OCI-LY1 (cell line): ENCODE data around the gene EDDM3A.
"Not testable (repeated sequence)": the region's sequence is repeated elsewhere in the genome, so short reads cannot be mapped to it uniquely, and the experiment has no call there.

Experiments
- H2AFZ ChIP-seq: fragments of 200-600 bp; sonication (generic), shearing (Covaris generic); 2 replicates; pipeline ENCODE4 v1.6.0; 2014; ENCODE audit warnings: antibody characterized with exemption, mild to moderate bottlenecking, low read length
- H3F3A ChIP-seq: fragments of 200-600 bp; sonication (generic), shearing (Covaris generic); 2 replicates; pipeline ENCODE4 v1.6.0; 2014; ENCODE audit warnings: mild to moderate bottlenecking, antibody characterized with exemption, low read length, moderate library complexity; ENCODE audit not compliant: insufficient read depth
- H3K27ac ChIP-seq: fragments of 200-600 bp; sonication (generic); 2 replicates; pipeline ENCODE4 v1.5.1; 2014; ENCODE audit warnings: low read length, mixed run types, mild to moderate bottlenecking, low read depth; ENCODE audit not compliant: poor library complexity, severe bottlenecking
- H3K27me3 ChIP-seq: fragments of 200-600 bp; sonication (generic); 2 replicates; pipeline ENCODE4 v1.6.0; 2014; ENCODE audit warnings: antibody characterized with exemption, mild to moderate bottlenecking, low read length, moderate library complexity; ENCODE audit not compliant: insufficient read depth
- H3K36me3 ChIP-seq: fragments of 200-600 bp; sonication (generic); 2 replicates; pipeline ENCODE4 v1.6.1; 2014; ENCODE audit warnings: mild to moderate bottlenecking, antibody characterized with exemption, low read length, moderate library complexity, mixed read lengths; ENCODE audit not compliant: insufficient read depth
- H3K4me1 ChIP-seq: fragments of 200-600 bp; sonication (generic); 2 replicates; pipeline ENCODE4 v1.5.1; 2014; ENCODE audit warnings: mild to moderate bottlenecking, low read length, moderate library complexity; ENCODE audit not compliant: insufficient read depth, severe bottlenecking
- H3K4me2 ChIP-seq: fragments of 200-600 bp; sonication (generic), shearing (Covaris generic); 2 replicates; pipeline ENCODE4 v1.6.1; 2014; ENCODE audit warnings: low read length
- H3K4me3 ChIP-seq: fragments of 200-600 bp; sonication (generic); 2 replicates; pipeline ENCODE4 v1.5.1; 2014; ENCODE audit warnings: low read length, low read depth, mild to moderate bottlenecking, mixed read lengths; ENCODE audit not compliant: poor library complexity, severe bottlenecking
- H3K79me2 ChIP-seq: fragments of 200-600 bp; shearing (Covaris generic); 2 replicates; pipeline ENCODE4 v1.6.1; 2016; ENCODE audit warnings: mixed run types, low read length, mixed read lengths; ENCODE audit not compliant: insufficient read depth
- H3K9ac ChIP-seq: fragments of 200-600 bp; sonication (generic), shearing (Covaris generic); 2 replicates; pipeline ENCODE4 v1.6.1; 2014; ENCODE audit warnings: mild to moderate bottlenecking, low read length, mixed read lengths
- H3K9me2 ChIP-seq: fragments of 200-600 bp; sonication (generic), shearing (Covaris generic); 2 replicates; pipeline ENCODE4 v1.6.1; 2014; ENCODE audit warnings: low read depth, mild to moderate bottlenecking, low read length, mixed read lengths
- H3K9me3 ChIP-seq: fragments of 200-600 bp; shearing (Covaris generic); 2 replicates; pipeline ENCODE4 v1.6.1; 2014; ENCODE audit warnings: low read length, mixed read lengths
- H4K20me1 ChIP-seq: fragments of 200-600 bp; sonication (generic), shearing (Covaris generic); 2 replicates; pipeline ENCODE4 v1.6.0; 2016; ENCODE audit warnings: mild to moderate bottlenecking, low read length; ENCODE audit not compliant: insufficient read depth
- EZH2 ChIP-seq: fragments of 200-600 bp; sonication (generic), shearing (Covaris generic); IDR thresholded peaks from 2 replicates; pipeline ENCODE4 v1.8.0; 2017; ENCODE audit warnings: borderline replicate concordance, mixed run types, mild to moderate bottlenecking, antibody characterized with exemption, low read length, moderate library complexity, mixed read lengths
- TF ChIP-seq, protein P1 (sequence below): fragments of 200-600 bp; sonication (generic), shearing (Covaris generic); IDR thresholded peaks from 2 replicates; pipeline ENCODE4 v1.5.1; 2017; ENCODE audit warnings: mild to moderate bottlenecking, antibody characterized with exemption, low read length, moderate library complexity, mixed read lengths

Gene EDDM3A

GRCh38 chr14:20734430-20734806 lies 11.3 kb upstream of the EDDM3A start:
- Histone ChIP-seq H3K79me2 (no peaks in the 10 kb centered on the region), H4K20me1 (no peaks in the 10 kb centered on the region), H3K27ac (no peak overlapping the region), H3K27me3 (no peaks in the 10 kb centered on the region), H3K4me2 (no peak overlapping the region), H3K9me2 (no peaks in the 10 kb centered on the region), H3F3A (no peaks in the 10 kb centered on the region), H3K36me3 (no peaks in the 10 kb centered on the region), H3K4me3 (no peak overlapping the region), H3K9ac (no peak overlapping the region), H3K4me1 (no peaks in the 10 kb centered on the region), H2AFZ (no peak overlapping the region), H3K9me3 (no peaks in the 10 kb centered on the region)
- no peak for TF ChIP-seq EZH2
- TF ChIP-seq, protein P1, sequence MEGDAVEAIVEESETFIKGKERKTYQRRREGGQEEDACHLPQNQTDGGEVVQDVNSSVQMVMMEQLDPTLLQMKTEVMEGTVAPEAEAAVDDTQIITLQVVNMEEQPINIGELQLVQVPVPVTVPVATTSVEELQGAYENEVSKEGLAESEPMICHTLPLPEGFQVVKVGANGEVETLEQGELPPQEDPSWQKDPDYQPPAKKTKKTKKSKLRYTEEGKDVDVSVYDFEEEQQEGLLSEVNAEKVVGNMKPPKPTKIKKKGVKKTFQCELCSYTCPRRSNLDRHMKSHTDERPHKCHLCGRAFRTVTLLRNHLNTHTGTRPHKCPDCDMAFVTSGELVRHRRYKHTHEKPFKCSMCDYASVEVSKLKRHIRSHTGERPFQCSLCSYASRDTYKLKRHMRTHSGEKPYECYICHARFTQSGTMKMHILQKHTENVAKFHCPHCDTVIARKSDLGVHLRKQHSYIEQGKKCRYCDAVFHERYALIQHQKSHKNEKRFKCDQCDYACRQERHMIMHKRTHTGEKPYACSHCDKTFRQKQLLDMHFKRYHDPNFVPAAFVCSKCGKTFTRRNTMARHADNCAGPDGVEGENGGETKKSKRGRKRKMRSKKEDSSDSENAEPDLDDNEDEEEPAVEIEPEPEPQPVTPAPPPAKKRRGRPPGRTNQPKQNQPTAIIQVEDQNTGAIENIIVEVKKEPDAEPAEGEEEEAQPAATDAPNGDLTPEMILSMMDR = no peak

DNA sequence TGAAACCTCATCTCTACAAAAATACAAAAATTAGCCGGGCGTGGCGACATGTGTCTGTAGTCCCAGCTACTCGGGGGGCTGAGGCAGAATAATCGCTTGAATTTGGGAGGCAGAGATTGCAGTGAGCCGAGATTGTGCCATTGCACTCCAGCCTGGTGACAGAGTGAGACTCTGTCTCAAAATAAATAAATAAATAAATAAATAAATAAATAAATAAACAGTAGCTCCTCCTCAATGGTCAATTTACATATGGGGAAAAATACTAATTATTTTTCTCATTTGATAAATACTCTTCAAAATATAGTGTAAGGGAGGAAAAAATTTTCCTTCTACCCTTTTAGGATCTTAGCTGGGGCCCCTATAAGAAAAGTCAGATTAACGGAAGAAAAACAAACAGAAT lies 7.4 kb upstream of the EDDM3A start:
- H3K27me3 ChIP-seq, H3K79me2 ChIP-seq, H3K36me3 ChIP-seq, H3K9ac ChIP-seq, H3K4me2 ChIP-seq, H3K27ac ChIP-seq, H3F3A ChIP-seq, H2AFZ ChIP-seq, H3K9me2 ChIP-seq, H3K9me3 ChIP-seq, H3K4me3 ChIP-seq, H3K4me1 ChIP-seq, H4K20me1 ChIP-seq: not testable (repeated sequence)

DNA sequence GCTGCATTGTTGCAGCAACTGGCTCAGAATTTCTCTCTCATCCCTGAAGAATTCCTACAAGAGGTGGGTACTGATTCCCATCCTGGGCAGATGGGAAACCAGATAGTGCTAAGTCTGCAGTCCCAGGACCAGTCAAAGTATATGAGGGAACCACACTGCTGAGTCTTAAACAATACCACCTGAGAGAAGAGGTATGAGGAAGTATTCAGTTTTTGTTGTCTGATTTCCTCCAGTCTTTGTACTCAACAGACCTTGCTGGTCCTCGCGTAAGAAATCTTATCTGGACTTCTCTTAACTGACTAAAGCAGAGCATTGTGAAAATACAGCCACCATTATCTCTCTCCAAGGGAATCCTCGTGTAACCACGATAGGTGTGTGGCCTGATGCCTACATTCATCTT lies 3.6 kb upstream of the EDDM3A start:
- no peaks in the 10 kb centered on the region for H3K9me2 ChIP-seq
- H3F3A ChIP-seq = no peaks in the 10 kb centered on the region
- no peak overlapping the region for H2AFZ ChIP-seq
- H3K27ac ChIP-seq = no peak overlapping the region
- H3K36me3 ChIP-seq = no peaks in the 10 kb centered on the region
- H3K4me1 ChIP-seq = no peaks in the 10 kb centered on the region
- no peak overlapping the region for H3K4me3 ChIP-seq
- H4K20me1 ChIP-seq = no peaks in the 10 kb centered on the region
- TF ChIP-seq, protein P1 = no peak
- TF ChIP-seq EZH2 = no peak
- H3K9ac ChIP-seq = no peak overlapping the region
- no peaks in the 10 kb centered on the region for H3K79me2 ChIP-seq
- no peak overlapping the region for H3K4me2 ChIP-seq
- H3K9me3 ChIP-seq = no peaks in the 10 kb centered on the region
- no peaks in the 10 kb centered on the region for H3K27me3 ChIP-seq

- Histone ChIP-seq H4K20me1 (no peaks in the 10 kb centered on the region), H3K9ac (no peak overlapping the region), H3K4me2 (no peak overlapping the region), H3K79me2 (no peaks in the 10 kb centered on the region), H3K27ac (no peak overlapping the region), H3K4me3 (no peak overlapping the region), H3F3A (no peaks in the 10 kb centered on the region), H2AFZ (no peak overlapping the region), H3K27me3 (no peaks in the 10 kb centered on the region), H3K4me1 (no peaks in the 10 kb centered on the region), H3K36me3 (no peaks in the 10 kb centered on the region), H3K9me3 (no peaks in the 10 kb centered on the region), H3K9me2 (no peaks in the 10 kb centered on the region)
- no peak for TF ChIP-seq EZH2
- TF ChIP-seq, protein P1 = no peak
These were observed 2.1 kb upstream of the EDDM3A start for GRCh38 chr14:20743556-20743955.
